Measurements from ENCODE around the gene TMC5.

The TMC5 gene

GRCh38 chr16:19463468-19464315, 46.0 kb downstream of the TMC5 start:
- no peak for DNase-seq (ENCODE audit: low read depth)

GRCh38 chr16:19468300-19468699, 50.6 kb downstream of the TMC5 start:
- no peak for DNase-seq (ENCODE audit: low read depth)

GRCh38 chr16:19472482-19472881, 54.8 kb downstream of the TMC5 start:
- no peak for DNase-seq (ENCODE audit: low read depth)

- DNase-seq (ENCODE audit: low read depth), result no peak
Observed at GRCh38 chr16:19474617-19475016, 56.9 kb downstream of the TMC5 start.

GRCh38 chr16:19478505-19478904, 60.8 kb downstream of the TMC5 start:
- DNase-seq (ENCODE audit: low read depth), result no peak

GRCh38 chr16:19479302-19479721, 61.6 kb downstream of the TMC5 start:
- no peak for DNase-seq (ENCODE audit: low read depth)

GRCh38 chr16:19481296-19481695, 63.6 kb downstream of the TMC5 start:
- DNase-seq (ENCODE audit: low read depth), result no peak

- DNase-seq (ENCODE audit: low read depth), result no peak
Observed at GRCh38 chr16:19481769-19482168, 64.1 kb downstream of the TMC5 start.

- DNase-seq (ENCODE audit: low read depth), result no peak
Observed at GRCh38 chr16:19482291-19482690, 64.6 kb downstream of the TMC5 start.

- no peak for DNase-seq (ENCODE audit: low read depth)
Observed at GRCh38 chr16:19484096-19484495, 66.4 kb downstream of the TMC5 start.

GRCh38 chr16:19485611-19486010, 67.9 kb downstream of the TMC5 start:
- DNase-seq (ENCODE audit: low read depth), result no peak

GRCh38 chr16:19486051-19486450, 68.4 kb downstream of the TMC5 start:
- DNase-seq (ENCODE audit: low read depth), result no peak

- DNase-seq (ENCODE audit: low read depth), result no peak
Observed at GRCh38 chr16:19486750-19487325, 69.2 kb downstream of the TMC5 start.

- DNase-seq (ENCODE audit: low read depth), result no peak
Observed at GRCh38 chr16:19488213-19488640, 70.5 kb downstream of the TMC5 start.

- DNase-seq (ENCODE audit: low read depth), result no peak
Observed at GRCh38 chr16:19490619-19491018, 72.9 kb downstream of the TMC5 start.

- no peak for DNase-seq (ENCODE audit: low read depth)
Observed at GRCh38 chr16:19497176-19497575, 79.5 kb downstream of the TMC5 start.

- no peak for DNase-seq (ENCODE audit: low read depth)
Observed at GRCh38 chr16:19499006-19499405, 81.3 kb downstream of the TMC5 start.

- no peak for DNase-seq (ENCODE audit: low read depth)
Observed at GRCh38 chr16:19499481-19499880, 81.8 kb downstream of the TMC5 start.

- DNase-seq (ENCODE audit: low read depth), result peak; percentile 58
Observed at GRCh38 chr16:19502395-19503131, 84.9 kb downstream of the TMC5 start.

- no peak for DNase-seq (ENCODE audit: low read depth)
Observed at GRCh38 chr16:19503461-19504075, 85.9 kb downstream of the TMC5 start.

- no peak for DNase-seq (ENCODE audit: low read depth)
Observed at GRCh38 chr16:19505600-19506303, 88.1 kb downstream of the TMC5 start.

- no peak for DNase-seq (ENCODE audit: low read depth)
Observed at GRCh38 chr16:19506965-19507364, 89.3 kb downstream of the TMC5 start.

All from CMK (cell line).